Stimulated activated effector memory CD8-positive, alpha-beta T cell treated with anti-CD3 and anti-CD28 coated beads, Interleukin-12 subunit alpha, Interleukin-12 subunit beta, amount 100 ng/mL, for 72 hours (primary cell): Measurements from ENCODE around the gene CAPSL.

Experiments
- ATAC-seq: fragments of 150-1000 bp; cut with Tn5 transposase; 2 replicates; pipeline ENCODE4 v1.10.0; 2021
- DNase-seq, 2 donors: peaks; one replicate each; pipeline ENCODE4 v3.0.0; 2021 to 2022; ENCODE audit warnings: low spot score in 2 of 2
- H3K27ac Mint-ChIP-seq: one replicate; pipeline ENCODE4 v1.8.0; 2022; ENCODE audit warnings: mild to moderate bottlenecking, mixed read lengths
- H3K36me3 Mint-ChIP-seq: one replicate; pipeline ENCODE4 v1.8.0; 2022; ENCODE audit warnings: mild to moderate bottlenecking, mixed read lengths
- H3K4me1 Mint-ChIP-seq: one replicate; pipeline ENCODE4 v1.8.0; 2022; ENCODE audit warnings: mixed read lengths
- H3K4me3 Mint-ChIP-seq: one replicate; pipeline ENCODE4 v1.8.0; 2022; ENCODE audit warnings: mild to moderate bottlenecking, mixed read lengths
- H3K9me3 Mint-ChIP-seq: one replicate; pipeline ENCODE4 v1.8.0; 2022; ENCODE audit warnings: mixed read lengths

The CAPSL gene

GRCh38 chr5:35924122-35924949, 14.1 kb downstream of the CAPSL start:
- ATAC-seq (peak; percentile 43), DNase-seq (no peak)
- peak overlapping the region; percentile 85 for H3K27ac Mint-ChIP-seq
- peaks cover 56% of the 10 kb centered on the region for H3K4me1 Mint-ChIP-seq
- H3K9me3 Mint-ChIP-seq, result peaks cover 4% of the 10 kb centered on the region
- no peaks in the 10 kb centered on the region for H3K36me3 Mint-ChIP-seq
- H3K4me3 Mint-ChIP-seq, result peak overlapping the region; percentile 75

DNA sequence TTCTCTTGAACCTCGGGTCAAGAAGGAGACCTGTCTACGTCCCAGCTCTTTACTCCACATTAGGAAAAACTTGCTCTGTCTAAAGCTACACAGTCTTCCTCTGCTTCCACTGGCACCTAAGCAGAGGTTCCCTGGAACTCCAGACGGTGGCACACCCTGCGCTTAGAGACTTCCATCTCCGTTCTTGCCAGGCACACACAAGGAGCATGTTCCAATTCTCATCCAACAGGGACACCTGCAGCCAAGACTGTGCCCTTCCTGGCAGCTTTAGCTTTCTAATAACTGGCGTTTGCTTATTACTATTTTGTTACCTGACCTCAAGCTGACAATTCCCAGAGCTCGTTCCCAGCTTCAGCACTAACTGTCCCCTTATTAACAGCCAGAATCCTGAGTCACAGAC, 16.0 kb downstream of the CAPSL start:
- no peaks in the 10 kb centered on the region for H3K36me3 Mint-ChIP-seq
- H3K4me3 Mint-ChIP-seq, result no peak overlapping the region
- no peak for DNase-seq
- peaks cover 5% of the 10 kb centered on the region for H3K9me3 Mint-ChIP-seq
- H3K27ac Mint-ChIP-seq, result no peak overlapping the region
- no peak for ATAC-seq
- peaks cover 59% of the 10 kb centered on the region for H3K4me1 Mint-ChIP-seq

DNA sequence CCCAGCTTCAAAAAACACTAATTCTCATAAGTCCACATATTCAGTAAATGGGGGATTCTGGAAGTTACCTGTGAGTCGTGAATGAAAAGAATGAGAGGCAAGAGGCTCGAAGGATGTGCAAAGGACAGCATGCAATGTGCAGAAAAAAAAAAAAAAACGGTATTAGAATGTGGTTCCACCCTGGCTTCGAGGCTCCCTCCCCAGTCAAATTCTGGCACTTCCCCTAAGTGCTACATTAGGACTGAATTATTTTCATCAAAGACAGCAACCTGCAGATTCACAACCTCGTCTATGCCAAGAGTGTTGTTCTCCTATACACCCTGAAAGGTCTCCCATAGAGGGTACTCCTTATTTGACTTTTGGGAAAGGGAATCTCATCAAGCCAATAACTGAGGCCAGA, 16.5 kb downstream of the CAPSL start:
- peaks cover 59% of the 10 kb centered on the region for H3K4me1 Mint-ChIP-seq
- ATAC-seq (no peak), DNase-seq (no peak)
- no peak overlapping the region for H3K4me3 Mint-ChIP-seq
- H3K36me3 Mint-ChIP-seq, result no peaks in the 10 kb centered on the region
- no peak overlapping the region for H3K27ac Mint-ChIP-seq
- H3K9me3 Mint-ChIP-seq, result peaks cover 5% of the 10 kb centered on the region

GRCh38 chr5:35920890-35921289, 17.5 kb downstream of the CAPSL start:
- peaks cover 50% of the 10 kb centered on the region for H3K4me1 Mint-ChIP-seq
- ATAC-seq (no peak), DNase-seq (no peak)
- H3K9me3 Mint-ChIP-seq, result peaks cover 5% of the 10 kb centered on the region
- no peak overlapping the region for H3K4me3 Mint-ChIP-seq
- H3K27ac Mint-ChIP-seq, result no peak overlapping the region
- H3K36me3 Mint-ChIP-seq, result no peaks in the 10 kb centered on the region

DNA sequence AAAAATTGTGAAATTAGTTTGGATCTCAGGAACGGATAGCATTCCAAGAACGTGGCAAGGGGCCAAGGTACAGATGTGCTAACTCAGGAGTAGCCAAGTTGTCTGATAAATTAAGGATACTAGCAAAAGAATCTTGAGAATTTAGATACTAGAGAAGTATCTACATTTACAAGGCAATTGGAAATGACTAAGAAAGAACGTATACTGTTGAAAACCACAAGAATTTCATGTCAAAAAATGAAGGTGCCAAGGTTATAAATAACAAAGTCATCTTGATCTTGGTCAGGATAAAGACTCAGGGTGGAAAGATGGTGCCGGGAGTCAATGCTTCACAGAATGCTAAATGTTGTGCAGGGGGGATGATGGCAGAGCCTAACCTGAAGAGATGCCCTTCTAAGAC, 19.2 kb downstream of the CAPSL start:
- H3K4me3 Mint-ChIP-seq, result no peak overlapping the region
- H3K36me3 Mint-ChIP-seq, result no peaks in the 10 kb centered on the region
- DNase-seq, result no peak
- peak; percentile 85 for ATAC-seq
- H3K27ac Mint-ChIP-seq, result no peak overlapping the region
- H3K9me3 Mint-ChIP-seq, result peaks cover 5% of the 10 kb centered on the region
- peaks cover 35% of the 10 kb centered on the region for H3K4me1 Mint-ChIP-seq

- Mint-ChIP-seq H3K36me3 (no peaks in the 10 kb centered on the region), H3K4me3 (no peak overlapping the region), H3K4me1 (peaks cover 38% of the 10 kb centered on the region), H3K9me3 (no peaks in the 10 kb centered on the region), H3K27ac (no peak overlapping the region)
- DNase-seq, result no peak
- ATAC-seq, result no peak
Observed at GRCh38 chr5:35908814-35909213, 29.6 kb downstream of the CAPSL start.

DNA sequence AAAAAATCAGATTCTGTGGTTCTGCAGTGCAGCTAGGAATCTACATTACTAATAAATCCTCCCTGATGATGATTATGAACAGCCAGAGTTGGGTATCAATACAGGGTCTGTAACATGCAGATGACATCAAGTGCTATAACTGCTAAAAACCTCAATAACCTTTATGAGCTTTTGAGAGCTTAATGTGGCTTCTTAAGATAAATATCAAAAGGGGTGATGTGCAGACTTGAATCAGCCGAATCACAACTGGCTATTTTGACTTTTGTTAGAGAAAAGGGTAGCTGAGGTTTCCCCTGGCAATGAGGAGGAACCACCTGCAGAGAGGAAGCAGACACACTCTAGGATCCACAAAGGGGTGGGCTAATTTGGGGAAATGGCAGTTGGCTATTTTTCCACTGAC, 30.2 kb downstream of the CAPSL start:
- H3K27ac Mint-ChIP-seq, result no peak overlapping the region
- no peak for DNase-seq
- no peak overlapping the region for H3K4me3 Mint-ChIP-seq
- ATAC-seq, result no peak
- no peaks in the 10 kb centered on the region for H3K36me3 Mint-ChIP-seq
- peaks cover 44% of the 10 kb centered on the region for H3K4me1 Mint-ChIP-seq
- H3K9me3 Mint-ChIP-seq, result no peaks in the 10 kb centered on the region

DNA sequence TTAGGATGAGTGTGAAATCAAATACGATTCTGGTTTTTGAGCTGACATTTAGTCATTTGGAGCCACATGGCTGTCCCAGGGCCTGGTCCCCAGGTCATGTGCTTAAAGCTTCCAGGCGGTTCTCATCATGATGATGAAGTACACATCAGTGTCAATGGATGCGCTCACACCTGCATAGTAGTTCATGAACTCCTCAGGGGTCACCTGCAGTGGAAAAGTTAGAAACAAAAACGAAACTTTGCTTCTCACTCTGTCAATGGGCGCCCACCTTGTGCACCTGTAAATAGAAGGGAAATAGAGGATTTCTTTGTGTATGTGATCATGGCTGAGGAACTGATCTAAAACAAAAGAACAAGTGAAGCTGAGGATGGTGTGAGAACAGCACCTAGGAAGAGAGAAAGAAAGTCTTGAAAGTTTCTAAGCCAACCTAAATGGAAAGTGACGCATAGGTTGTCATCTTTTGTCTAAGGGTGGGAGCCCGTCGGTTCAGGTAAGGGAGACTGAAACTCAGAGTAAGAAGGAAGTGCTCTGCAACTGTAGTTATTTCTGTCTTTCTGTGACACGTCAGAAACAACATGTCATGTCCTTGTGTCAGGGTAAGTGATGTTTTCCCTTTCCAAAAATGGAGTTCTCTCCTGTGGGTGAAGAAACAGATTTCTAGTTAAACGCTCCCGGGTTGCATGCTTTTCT, 33.8 kb downstream of the CAPSL start:
- ATAC-seq, result peak; percentile 79
- no peaks in the 10 kb centered on the region for H3K9me3 Mint-ChIP-seq
- peaks cover 72% of the 10 kb centered on the region for H3K4me1 Mint-ChIP-seq
- H3K27ac Mint-ChIP-seq, result peak overlapping the region; percentile 56
- no peaks in the 10 kb centered on the region for H3K36me3 Mint-ChIP-seq
- no peak overlapping the region for H3K4me3 Mint-ChIP-seq
- no peak for DNase-seq

GRCh38 chr5:35903631-35904203, 34.7 kb downstream of the CAPSL start:
- H3K27ac Mint-ChIP-seq, result peak overlapping the region; percentile 56

DNA sequence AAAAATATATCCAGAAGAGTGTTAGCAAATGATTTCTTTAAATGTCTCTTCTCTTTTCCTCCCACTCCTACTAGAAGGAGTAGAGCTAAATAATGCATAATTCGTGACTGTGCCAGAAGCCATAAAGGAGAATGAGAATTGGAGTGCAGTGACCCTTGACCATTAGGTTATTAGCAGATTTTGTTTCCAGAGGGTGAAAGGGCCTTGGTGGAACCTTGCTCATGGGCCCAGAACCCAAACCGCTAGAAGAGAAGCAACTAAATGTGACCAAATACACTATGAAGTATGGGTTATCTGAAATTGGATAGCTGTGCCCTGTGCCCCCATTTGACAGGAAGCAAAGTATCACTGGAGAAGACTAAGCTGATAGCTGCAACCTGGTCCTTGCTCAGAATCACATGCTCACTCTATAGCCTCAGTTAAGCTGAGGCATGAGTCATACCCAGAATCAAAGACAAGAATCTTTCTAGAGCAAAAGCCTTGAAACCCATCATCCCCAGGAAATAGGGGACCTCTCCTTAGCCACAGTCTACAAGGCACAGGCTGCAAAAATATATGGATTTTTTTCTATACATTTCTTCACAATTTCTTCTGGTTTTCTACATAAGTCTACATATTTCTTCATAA, 36.3 kb downstream of the CAPSL start:
- Mint-ChIP-seq H3K36me3 (no peaks in the 10 kb centered on the region), H3K4me3 (peak overlapping the region; percentile 12), H3K9me3 (no peaks in the 10 kb centered on the region), H3K4me1 (peaks cover 68% of the 10 kb centered on the region), H3K27ac (no peak overlapping the region)
- no peak for DNase-seq
- ATAC-seq, result peak; percentile 73

More at GRCh38 chr5:35903631-35904203, 34.7 kb downstream of the CAPSL start:
- H3K4me3 Mint-ChIP-seq, result no peak overlapping the region
- no peaks in the 10 kb centered on the region for H3K9me3 Mint-ChIP-seq
- peaks cover 75% of the 10 kb centered on the region for H3K4me1 Mint-ChIP-seq
- H3K36me3 Mint-ChIP-seq, result no peaks in the 10 kb centered on the region
- ATAC-seq (peak; percentile 78), DNase-seq (no peak)

- DNase-seq, result no peak
- no peaks in the 10 kb centered on the region for H3K36me3 Mint-ChIP-seq
- no peak overlapping the region for H3K27ac Mint-ChIP-seq
- peaks cover 68% of the 10 kb centered on the region for H3K4me1 Mint-ChIP-seq
- ATAC-seq, result no peak
- no peaks in the 10 kb centered on the region for H3K9me3 Mint-ChIP-seq
- H3K4me3 Mint-ChIP-seq, result peak overlapping the region; percentile 12
Observed at GRCh38 chr5:35900972-35901695, 37.3 kb downstream of the CAPSL start.

- ATAC-seq, result no peak
- DNase-seq, result no peak
- H3K4me3 Mint-ChIP-seq, result peak overlapping the region; percentile 36
- peak overlapping the region; percentile 74 for H3K27ac Mint-ChIP-seq
- no peaks in the 10 kb centered on the region for H3K9me3 Mint-ChIP-seq
- peaks cover 57% of the 10 kb centered on the region for H3K4me1 Mint-ChIP-seq
- no peaks in the 10 kb centered on the region for H3K36me3 Mint-ChIP-seq
Observed at GRCh38 chr5:35899800-35900199, 38.6 kb downstream of the CAPSL start.

DNA sequence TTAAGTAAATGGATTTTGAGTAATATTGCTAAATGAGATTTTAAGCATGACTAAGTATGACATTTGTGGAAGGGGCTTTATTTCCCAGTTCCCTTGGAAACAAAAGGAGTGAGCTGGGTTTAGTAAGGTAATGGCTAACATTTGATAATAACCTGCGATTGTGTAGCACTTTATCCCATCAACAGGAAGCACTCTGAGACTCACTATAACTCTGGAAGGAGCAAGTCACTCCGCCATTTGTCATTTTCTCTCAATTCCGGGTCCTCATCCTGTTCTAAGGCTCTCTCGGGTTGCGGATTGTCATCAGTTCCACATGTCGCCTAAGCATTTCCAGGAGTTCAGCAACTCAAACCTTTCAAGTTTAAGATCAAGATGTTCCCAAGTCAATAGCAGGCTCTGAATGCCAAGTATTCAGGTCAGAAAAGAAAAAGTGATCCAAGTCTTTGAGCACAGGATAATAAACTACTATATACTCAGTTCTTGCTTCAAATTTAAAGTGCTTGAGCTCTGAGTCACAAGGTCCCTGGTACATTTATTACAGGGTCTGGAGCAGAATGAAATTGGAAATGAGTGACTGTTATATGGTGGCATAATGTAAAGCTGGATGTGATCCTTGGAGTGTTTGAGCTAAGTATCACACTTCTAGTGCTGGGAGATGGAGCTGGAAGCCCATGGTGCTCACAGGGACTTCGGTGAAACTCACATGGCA, 39.3 kb downstream of the CAPSL start:
- H3K36me3 Mint-ChIP-seq, result no peaks in the 10 kb centered on the region
- no peak for DNase-seq
- peak overlapping the region; percentile 36 for H3K4me3 Mint-ChIP-seq
- ATAC-seq, result no peak
- peaks cover 50% of the 10 kb centered on the region for H3K4me1 Mint-ChIP-seq
- H3K27ac Mint-ChIP-seq, result peak overlapping the region; percentile 74
- H3K9me3 Mint-ChIP-seq, result no peaks in the 10 kb centered on the region

DNA sequence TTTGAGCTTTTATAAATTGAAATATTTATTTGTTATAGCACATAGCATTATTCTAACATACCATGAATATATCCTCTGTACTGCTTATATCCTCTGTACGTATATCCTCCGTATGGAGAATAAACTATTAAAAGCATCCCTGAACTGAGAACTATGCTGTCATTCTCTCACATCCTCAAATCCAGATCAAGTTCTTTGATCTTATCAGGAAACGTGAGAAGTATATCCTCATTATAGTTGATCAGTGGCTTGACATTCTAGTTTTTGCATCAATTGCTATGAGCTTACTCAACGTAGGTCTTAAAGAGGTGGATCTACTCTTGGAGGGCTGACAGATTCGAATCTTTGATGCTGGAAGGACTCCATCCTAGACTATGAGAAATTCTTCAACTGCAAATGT, 44.3 kb downstream of the CAPSL start:
- ATAC-seq (no peak), DNase-seq (no peak)
- H3K4me3 Mint-ChIP-seq, result no peak overlapping the region
- peaks cover 3% of the 10 kb centered on the region for H3K4me1 Mint-ChIP-seq
- H3K36me3 Mint-ChIP-seq, result no peaks in the 10 kb centered on the region
- no peak overlapping the region for H3K27ac Mint-ChIP-seq
- no peaks in the 10 kb centered on the region for H3K9me3 Mint-ChIP-seq
